Erythroblast (primary cell): ENCODE measurements around the gene C16orf92.
"Not testable (repeated sequence)": the region's sequence is repeated elsewhere in the genome, so short reads cannot be mapped to it uniquely, and the experiment has no call there.

Experiments used
- DNase-seq, 2 experiments: peaks; one replicate each; lab custom pipeline; 2025; lab: John Stamatoyannopoulos, UW
- GATA1 ChIP-seq: IDR thresholded peaks from 2 replicates; pipeline ENCODE4 v1.6.1; 2011; ENCODE audit warnings: low read depth, mild to moderate bottlenecking, control low read depth, low read length, moderate library complexity
- POLR2A ChIP-seq: IDR thresholded peaks from 2 replicates; pipeline ENCODE4 v1.6.1; 2011; ENCODE audit warnings: mild to moderate bottlenecking, low read length

C16orf92 gene

DNA sequence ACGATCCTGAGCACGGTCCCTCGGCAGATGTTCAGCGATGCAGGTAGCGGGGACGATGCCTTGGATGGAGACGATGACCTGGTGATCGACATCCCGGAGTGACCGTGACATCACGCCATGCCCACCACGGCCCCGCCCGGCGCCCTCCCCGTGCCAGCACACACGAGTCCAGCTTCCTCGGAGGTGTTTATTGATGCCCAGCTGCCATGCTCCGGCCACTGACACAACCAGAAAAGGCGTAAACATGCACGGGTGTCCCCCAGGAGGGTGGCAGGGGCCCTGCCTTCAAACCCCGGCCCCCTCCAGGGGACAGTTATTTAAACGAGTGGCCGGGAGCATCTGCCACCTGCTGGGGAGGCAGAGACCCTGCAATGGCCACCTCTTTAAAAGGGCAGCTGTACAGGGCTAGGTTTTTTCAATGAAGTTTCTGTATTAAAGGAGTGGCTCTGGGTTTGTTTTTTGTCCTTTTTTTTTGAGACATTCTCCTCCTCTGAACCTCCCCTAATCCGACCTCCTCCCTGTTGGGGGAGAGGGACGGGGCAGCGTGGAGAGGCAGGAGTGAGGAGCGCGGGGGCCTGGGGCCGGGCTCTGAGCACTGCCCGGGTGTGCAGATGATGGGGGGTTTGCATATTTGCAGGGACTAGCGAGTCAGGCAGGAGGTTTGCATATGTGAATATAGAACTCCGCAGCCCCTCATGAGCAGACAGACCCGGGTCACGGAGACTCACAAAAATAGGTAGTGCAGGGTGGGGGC, 17.5 kb upstream of the C16orf92 start:
- TF ChIP-seq POLR2A (no peak), GATA1 (no peak)
- peak in 1 of 2 experiments; percentile 67 for DNase-seq

DNA sequence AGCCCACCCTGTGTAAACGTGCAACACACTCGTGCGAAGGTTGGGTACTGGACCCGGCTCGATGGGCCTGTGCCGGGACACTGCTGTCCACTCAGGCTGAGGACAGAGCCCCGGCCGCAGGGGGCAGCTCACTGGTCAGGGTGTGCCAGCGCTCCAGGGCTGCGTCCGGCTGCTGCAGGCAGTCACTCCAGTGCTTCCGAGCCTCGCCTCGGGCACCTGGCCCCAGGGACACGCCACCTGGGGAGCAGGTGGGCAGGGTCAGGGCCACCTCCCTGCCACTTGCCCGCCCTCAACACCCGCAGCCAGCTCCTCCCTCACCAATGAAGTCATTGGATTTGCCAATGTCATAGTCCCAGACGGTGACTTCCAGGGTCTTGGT, 16.9 kb upstream of the C16orf92 start:
- no peak for TF ChIP-seq POLR2A
- TF ChIP-seq GATA1 = no peak
- no peak for DNase-seq

DNA sequence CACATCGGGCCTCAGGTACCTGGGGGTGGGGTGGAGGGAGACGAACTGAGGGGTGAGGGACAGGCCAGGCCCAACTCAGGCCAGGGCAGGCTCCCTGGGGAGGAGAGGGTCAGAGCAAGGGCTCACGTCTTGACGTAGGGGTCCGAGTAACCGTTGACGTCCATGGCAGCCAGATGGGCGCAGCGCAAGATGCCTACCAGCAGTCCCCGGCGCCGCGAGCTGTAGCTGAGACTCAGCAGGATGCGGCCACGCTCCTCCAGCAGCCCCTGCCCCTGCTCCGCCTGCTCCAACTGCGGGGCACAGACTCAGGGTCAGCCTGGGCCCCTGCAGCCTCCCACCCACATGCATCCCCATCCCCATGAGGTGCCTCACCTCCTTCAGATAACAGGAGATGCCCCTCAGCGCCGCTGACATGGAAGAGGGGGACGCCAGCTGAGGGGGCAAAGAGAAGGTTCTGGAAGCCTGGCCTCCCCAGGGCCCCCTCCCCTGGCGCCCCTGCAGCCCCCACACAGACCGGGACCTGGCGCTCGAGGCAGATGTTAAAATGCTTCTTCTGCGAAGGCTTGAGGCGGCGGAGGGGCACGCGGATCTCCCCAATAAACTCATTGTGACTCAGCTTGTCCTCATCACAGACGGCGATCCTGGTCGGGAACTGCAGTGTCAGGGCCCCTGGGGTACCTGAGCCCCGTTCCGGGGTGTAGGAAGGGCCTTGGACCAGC, 16.2 kb upstream of the C16orf92 start:
- TF ChIP-seq GATA1 (no peak), POLR2A (no peak)
- no peak for DNase-seq

DNA sequence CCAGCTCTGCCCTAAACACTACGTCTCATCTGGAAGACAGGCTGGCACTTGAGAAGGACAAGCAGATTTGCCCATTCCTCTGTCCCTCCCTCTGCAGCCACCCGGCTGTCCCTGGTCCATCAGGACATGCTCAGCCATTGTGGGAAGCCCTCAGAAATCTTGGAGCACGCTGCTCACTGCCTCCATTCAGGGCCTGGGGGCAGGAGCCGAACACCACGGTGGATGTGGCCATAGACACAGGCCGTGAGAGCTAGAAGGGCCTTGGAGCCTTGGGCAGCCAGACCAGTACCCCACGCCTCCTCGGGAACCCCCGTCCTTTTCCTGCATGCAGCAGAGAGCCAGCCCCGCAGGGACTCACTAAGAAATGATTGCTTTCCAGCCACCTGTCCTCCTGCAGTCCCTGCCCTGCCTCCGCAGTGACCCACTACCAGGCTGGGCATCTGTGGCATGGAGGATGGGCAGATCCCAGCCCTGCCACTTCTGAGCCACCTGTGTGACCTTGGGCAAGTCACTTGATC, 15.6 kb upstream of the C16orf92 start:
- DNase-seq = no peak
- no peak for TF ChIP-seq POLR2A
- TF ChIP-seq GATA1 = no peak

DNA sequence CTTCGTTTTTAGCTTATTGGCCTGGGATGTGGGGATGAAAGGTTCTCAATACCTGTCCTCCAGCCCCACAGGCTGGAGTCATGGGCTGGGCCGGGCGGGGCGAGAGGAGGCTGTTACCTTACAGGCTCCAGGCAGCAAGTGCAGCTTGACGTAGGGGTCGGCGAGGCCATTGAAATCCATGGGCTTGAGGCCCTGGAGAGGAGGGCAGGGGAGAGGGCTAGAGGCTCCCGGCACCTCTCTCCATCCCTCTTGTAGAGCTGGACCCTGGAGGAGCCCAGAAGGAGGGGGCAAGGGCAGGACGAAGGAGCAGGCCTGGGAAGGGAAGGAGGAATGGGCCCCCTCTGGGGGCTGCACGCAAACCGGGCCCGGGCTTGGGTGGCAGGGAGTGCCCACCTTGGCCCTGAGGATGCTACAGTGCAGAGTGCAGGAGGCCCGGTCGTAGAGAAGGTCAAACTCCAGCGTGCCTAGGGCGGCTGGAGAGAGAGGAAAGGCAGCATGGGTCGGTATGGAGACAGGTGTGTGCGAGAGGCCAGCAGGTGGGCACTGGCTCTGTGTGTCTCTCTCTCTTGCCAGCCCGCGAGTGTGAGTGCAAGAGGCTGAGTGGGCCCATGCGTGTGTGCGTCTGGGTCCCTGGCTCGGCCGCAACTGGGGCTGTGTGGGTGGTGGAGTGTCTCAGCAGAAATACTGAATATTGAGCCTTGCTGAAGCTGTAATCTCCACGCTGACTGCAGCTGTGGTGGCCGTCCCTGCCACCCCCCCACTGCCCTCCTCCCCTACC, 13.7 kb upstream of the C16orf92 start:
- no peak for TF ChIP-seq GATA1
- no peak for TF ChIP-seq POLR2A
- DNase-seq = no peak

DNA sequence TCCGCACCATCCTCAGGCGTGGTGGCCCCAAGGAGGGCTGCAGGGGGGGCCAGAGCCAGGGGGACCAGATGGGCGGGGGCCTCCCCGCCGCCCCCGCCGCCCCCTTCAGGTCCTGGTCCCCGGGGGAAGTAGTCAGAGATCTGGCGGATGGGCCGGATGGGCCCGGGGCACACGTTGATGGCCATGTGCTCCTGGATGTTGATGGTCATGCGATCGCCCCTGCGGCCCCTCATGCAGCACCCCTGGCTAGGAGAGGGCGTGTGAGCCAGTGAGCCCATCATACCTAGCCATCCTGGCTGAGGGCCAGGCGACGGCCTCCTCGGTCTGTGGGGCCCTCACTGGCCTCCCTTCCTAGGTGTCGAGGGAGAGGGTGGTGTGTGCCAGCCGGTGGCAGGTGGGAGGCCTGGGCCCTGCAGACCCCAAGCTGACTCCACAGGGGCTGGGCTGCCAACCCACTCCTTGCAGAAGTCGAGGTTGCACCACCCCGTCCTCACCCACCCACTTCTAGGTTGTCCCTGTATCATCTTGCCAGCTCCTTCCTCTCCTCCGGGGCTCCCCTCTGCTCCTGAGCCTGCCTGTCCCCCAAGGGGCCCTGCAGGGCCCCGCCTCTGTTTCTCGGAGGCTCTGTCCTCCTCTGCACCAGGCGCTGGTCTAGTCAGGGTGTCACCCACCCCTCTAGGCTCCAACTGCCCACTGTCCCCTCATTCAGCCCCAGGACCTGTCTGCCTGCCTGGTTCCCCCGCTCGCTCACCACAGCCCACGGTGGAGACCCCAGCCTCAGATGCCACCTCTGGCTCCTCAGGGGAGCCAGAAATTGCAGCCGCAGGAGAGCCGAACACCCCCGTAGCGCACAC, 12.8 kb upstream of the C16orf92 start:
- TF ChIP-seq GATA1 (no peak), POLR2A (no peak)

DNA sequence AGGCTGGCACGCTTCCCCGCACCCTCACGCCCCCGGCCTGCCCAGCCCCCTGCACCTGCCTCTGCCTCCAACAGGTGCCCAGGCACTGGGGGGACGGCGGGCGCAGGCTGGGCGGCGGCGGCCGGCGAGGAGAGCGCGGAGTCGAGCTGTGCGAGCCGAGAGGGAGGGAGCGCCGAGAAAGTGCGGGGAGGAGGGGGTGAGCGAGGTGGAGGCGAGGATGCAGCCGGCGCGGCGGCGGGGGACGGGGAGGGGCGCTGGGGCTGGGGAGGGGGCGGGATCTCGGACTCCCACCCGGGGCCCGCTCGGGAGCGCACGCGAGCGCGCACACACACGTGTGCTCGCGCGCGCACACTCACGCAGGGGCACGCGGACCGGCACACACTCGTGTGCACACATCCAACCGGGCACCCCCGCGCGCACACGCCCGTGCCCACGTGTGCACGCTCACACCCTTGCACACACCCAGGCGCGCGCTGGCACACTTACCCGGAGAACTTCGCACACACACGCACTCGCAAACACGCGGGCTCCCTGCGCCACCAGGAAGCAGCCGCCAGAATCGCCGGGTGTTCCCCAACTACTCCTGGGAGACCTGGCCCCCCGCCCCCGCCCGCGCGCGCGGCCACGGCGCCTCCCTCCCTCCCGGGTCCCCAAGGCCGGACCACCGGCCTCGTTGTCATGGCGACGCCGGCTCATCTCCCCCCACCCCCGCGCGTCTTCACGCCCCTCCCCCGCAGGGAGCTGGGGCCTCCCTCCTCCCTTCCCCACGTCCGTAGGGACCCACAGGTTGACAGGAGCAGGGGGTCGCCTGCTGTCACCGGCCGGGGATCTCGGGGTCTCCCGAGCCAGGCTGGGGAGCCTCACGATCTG, 11.9 kb upstream of the C16orf92 start, which contains the start of gene DOC2A:
TSS of gene DOC2A (minus strand) at position 184 of the 870 bp plus-strand sequence. CDS start 805 bp downstream, outside the sequence.
- TF ChIP-seq POLR2A = no peak
- DNase-seq = no peak

More for the DNA sequence above, 12.8 kb upstream of the C16orf92 start:
- no peak for DNase-seq

DNA sequence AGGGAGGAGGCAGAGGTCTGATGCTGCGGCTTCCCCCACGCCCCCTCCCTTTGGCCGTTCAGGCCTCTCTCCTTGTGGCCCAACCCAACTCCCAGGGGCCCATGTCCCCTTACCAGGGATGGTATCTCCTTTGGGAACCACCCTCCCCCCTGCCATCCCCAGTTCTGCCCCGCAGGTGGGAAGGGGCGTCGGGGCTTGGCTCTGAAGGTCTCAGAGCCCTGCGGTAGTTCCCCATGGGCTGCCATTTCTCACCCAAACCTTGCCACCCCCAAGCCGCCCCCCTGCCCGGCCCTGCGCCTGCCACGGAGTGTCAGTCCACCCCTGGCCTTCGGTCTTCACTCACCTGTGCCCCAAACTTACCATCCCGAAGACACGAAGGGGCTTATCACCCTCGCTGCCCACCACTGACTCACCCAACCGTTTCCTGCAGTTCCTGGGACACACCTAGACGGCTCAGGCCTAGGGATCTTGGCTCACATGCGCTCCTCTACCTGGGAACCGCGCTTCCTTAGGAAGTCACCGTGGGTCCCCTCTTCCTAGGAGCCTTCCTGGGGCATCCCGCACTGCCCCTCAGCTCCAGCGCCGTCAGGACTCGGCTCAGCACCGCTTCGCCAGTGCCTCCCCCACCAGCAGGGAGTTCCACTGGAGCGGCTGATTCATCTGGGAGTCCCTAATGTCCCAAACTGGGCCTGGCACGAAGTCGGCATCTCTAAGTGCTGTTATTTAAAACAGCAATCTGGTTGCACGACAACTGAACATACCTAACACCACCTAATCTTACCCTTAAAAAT, 11.1 kb upstream of the C16orf92 start:
- DNase-seq = no peak
- TF ChIP-seq POLR2A (no peak), GATA1 (no peak)

DNA sequence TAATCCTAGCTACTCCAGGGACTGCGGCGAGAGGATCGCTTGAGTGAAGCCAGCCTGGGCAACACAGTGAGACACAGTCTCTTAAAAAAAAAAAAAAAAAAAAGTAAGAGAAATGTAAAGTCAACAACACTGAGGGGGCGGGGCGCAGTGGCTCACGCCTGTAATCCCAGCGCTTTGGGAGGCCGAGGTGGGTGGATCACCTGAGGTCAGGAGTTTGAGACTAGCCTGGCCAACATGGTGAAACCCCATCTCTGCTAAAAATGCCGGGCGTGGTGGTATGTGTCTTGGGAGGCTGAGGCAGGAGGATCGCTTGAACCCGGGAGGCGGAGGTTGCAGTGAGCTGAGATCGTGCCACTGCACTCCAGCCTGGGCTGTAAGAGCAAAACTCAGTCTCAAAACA, 10.4 kb upstream of the C16orf92 start:
- DNase-seq = not testable (repeated sequence)

DNA sequence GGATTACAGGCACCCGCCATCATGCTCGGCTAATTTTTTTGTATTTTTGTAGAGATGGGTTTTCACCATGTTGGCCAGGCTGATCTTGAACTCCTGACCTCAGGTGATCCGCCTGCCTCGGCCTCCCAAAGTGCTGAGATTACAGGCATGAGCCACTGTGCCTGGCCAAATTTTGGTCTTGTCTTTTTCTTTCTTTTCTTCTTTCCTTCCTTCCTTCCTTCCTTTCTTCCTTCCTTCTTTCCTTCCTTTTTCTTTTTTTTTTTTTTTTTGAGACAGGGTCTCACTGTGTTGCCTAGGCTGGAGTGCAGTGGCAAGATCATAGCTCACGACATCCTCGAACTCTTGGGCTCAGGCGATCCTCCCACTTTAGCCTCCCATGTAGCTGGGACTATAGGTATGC, 7.5 kb upstream of the C16orf92 start:
- not testable (repeated sequence) for DNase-seq

DNA sequence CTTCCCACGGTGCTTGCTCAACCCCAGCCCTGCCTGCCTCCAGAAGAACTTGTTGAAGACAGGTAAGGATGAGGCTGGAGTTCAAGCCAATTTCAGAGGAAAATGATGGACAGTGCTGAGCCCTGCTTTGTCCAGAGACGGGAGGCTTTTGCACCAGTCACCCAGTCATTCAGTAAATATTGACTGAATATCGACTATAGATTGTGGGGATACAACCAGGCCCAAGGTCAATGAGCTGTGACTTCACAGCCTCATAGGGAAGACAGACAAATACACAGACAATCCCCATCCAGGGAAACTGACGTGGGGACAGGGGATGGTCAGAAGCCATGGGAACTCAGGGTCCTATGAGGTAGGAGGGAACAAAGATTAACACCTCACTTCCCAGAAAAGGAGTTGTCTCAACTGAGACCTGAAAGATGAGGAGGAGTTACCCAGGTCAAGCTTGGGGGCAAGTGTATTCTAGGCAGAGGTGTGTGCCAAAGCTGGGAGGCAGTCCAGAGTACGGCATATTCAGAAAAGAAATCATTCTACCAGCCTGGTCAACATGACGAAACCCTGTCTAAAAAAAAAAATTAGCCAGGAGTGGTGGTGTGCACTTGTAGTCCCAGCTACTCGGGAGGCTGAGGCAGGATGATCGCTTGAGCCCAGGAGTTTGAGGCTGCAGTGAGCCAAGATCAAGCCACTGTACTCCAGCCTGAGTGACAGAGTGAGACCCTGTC, 6.3 kb upstream of the C16orf92 start:
- no peak for DNase-seq
- TF ChIP-seq POLR2A (no peak), GATA1 (no peak)
